NCI-H2081 (cell line): ENCODE measurements around the gene PCSK1N.

Experiments
- DNase-seq, 2 experiments: peaks; one replicate each; lab custom pipeline; 2025; lab: John Stamatoyannopoulos, UW

The PCSK1N gene

DNA sequence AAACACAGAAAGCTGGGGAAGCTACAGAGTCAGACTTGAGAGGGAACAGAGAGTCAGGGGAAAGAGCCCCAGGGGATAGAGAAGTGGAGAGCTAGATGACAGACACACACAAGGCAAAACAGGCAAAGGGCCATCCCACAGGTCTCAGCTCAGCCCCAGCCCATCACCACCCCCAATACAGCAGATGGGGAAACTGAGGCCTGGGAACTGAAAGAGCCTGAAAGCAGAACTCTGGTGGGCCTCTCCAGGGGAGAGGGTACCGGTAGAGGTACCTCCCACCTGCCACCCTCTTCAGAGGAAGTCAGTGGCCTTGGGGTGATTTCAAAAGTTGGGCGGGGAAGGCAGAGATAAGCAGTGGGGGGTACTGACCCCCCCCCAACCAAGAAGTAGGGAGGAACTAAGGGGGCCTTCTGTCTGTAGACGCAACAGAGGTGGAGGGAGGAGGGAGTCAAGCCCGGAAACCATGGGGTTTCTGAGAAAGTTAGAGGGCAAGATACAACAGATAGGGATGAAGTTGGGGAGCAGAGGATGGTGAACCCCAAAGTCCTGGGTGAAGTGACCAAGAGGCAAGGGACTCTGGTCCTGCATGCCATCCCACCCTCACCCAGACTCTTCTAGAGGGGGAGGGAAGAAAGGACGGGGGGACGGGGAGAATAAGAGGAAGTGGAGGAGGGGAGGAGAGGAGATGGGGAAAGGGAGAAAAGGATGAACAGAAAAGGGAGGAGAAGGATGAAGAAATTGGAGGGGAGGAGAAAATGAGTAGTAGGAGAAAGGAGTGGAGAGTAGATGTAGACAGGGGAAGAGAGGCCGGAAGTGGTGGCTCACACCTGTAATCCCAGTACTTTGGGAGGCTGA lies 45.8 kb downstream of the PCSK1N start:
- no peak for DNase-seq

DNA sequence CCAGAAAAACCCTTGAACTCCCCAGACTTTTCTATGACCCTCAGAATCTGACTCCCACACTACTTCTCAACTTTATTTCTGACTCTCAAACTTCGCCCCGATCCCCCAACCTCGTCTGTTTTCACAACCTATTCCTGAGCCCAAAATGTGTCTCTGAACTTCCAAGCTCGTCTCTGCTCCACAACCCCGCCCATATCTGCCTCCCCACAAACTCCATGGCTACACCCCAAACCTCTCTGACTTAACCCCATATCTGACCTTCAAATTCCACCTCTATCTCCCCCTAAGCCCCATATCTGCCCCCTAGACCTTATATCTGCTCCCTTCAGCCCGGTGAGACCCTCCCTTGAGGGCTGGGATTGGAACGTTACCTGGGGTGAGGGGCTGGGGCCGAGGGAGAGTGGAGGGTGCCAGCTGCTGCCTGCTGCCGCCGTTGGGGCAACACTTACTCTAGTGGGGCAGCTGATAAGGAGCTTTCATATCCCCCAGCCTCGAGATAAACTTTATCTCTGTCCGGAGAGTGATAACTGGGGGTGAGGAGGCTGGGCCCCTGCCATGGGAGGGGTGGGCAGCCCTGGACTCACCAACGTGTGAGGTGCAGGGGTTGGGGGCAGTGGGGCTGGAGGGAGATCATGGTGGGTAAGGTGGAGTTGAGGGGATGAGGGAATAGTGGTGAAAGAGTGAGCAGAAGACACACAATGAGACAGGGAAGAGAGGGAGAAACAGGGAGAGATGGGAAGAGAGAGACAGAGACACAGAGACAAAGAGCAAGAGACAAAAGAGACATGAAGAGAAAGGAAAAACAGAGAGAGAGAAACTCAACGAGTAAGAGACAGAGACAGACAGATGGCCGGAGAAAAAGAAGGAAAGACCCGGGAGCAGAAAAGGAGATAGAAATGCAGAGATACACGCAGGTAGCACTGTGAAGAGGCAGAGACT lies 47.6 kb downstream of the PCSK1N start:
- DNase-seq = no peak

DNA sequence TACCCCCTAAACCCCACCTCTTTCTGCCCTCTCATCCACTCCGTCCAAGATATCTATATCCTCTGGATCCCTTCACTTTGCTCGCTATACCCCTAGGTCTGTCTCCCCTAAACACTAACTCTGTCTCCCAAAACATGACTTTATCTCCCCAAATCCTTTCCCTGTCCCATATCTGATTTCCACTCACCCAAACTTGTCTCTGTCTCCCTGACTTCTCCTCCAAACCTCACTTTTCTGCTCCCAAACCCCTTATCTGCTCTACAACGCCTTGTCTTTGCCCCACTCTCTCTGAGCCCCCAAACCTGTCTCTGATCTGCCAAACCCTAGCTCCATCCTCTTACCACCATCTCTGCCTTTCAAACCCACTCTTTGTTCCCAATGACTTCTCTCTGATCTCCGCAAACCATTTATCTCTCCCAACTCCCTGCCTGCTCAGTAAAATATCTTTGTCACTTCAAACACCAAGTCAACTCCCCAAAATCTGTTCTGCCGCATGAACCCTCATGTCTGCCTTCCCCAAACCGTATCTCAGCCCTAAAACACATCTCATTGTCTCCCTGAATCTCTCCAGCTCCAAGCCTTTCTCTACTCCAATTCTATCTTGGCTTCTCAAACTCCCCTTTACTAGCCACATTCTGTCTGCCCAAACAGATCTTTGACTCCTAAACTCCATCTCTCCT lies 48.4 kb downstream of the PCSK1N start:
- no peak for DNase-seq

DNA sequence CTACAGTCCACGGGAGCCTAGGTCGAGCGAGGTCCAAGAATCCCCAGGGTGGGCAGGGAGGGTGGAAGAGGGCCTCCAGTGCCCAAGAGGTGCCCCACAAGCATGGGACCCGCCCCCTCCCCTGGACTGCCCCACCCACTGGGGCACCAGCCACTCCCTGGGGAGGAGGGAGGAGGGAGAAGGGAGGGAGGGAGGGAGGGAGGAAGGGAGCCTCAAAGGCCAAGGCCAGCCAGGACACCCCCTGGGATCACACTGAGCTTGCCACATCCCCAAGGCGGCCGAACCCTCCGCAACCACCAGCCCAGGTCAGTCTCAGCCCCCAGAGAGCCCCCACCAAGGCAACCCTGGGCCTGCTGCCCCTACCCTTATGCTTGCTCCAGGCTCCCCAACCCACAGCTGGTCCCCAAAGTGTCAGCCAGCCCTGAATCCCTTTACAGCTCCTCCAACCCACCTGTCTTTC lies 49.0 kb downstream of the PCSK1N start, which contains the start of gene GATA1:
GATA1 (plus strand) TSS at position 250 of the 460 bp plus-strand sequence. CDS start 4,520 bp downstream, outside the sequence.
- DNase-seq = no peak

DNA sequence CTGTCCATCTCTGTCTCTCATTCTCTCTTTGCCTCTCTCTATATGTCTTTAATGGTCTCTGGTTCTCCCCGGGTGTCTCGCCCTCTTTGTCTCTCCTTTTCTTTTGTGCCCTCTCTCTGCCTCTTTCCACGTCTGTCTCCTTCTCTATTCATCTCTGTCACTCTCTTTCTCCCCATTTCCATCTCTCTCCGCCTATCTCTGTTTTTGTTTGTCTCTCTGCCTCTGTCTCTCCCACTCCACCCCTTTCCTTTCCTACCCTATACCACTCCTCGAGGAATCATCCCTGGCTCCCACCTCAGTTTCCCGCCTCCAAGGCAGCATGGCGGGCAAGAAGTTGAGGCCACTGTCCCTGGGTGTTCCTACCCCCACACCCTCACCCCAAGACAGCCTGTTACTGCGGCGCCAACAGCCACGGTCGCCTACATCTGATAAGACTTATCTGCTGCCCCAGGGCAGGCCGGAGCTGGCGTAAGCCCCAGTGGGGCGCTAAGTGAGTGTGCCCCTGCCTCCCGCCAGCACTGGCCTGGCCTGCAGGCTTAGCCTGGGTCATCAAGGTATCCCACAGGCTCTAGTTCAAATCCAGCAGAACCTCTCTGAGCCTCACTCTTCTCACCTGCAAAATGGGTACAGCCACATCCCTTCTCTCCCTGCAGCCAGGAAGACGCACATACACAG lies 49.7 kb downstream of the PCSK1N start:
- no peak for DNase-seq

DNA sequence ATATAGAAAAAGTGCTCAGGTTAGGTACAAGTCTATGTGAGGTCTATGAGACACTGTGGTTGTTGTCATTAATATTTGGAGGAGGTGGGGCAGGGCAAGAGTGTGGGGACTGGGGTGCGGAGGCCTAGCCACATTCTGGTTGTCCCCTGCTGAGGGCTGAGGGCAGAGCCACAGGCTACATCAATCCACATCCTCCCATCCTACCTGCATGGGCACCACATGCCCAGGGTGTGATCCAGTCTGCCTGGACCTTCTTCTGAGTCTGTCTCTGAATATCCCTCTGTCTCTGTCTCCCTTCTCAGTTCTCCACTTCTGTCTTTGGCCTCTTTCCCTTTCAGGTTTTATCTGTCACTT lies 50.2 kb downstream of the PCSK1N start:
- DNase-seq = no peak

DNA sequence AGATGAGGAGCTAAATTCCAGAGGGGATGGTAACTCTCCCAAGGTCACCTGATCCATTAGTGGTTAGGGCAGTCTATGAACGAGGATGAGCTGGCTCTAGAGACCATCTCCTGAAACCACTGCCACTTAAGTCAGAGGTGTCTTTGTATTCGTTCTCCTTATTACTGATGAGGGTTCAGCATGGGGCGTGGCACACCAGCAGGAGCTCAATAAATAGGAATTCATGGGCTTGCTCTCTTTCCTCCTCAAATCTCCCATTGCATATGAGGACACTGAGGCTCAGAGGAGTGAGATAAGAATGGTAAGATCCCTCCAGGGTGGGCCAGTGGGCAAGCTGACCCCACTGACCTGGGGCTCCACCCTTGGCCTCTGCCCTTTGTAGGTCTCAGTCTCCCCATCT lies 50.7 kb downstream of the PCSK1N start:
- no peak for DNase-seq

DNA sequence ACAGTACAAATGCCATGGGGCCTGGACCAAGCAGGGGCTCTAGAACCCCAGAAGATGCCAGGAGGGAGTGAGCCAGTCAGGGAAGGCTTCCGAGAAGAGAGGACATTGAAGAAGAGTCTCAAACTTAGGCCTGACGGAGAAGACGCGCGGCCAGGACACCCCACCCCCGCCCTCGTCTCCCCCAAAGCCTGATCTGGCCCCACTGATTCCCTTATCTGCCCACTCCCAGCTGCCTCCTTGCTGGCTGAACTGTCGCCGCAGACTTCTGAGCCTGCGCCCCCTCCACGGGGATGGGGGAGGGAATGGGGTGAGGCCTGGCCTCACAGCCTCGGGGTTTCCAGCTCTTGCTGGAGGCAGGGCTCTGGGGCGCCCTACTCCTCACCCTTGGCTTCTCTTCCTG lies 52.6 kb downstream of the PCSK1N start:
- no peak for DNase-seq

DNA sequence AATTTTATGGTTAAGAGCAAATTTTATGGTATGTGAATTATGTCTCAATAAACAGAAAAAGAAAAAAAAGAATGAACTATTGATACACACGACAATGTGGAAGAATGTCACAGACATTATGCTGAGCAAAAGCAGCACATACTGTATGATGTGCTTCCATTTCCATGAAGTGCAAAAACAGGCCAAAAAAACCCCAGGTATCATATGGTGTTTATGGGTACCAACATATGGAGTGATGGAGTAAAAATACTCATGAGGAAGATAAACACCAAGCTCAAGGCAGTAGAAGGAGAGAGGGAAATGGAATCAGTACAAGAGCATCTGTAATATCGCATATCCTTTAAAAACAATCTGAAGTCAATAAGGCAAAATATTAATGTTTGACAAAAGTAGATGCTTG lies 53.2 kb downstream of the PCSK1N start:
- DNase-seq = no peak

DNA sequence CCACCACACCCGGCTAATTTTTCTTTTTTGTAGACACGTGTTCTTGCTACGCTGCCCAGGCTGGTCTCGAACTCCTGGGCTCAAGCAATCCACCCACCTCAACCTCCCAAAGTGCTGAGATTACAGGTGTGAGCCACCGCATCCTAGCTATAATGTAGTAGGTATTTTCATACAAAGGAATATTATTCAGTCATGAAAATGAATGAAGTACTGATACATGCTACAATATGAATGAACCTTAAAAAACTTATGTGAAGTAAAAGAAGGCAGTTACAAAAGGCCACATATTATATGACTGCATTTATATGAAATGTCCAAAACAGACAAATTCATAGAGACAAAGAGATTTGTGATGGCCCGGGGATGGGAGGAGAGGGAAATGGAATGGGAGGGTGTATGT lies 53.7 kb downstream of the PCSK1N start:
- no peak for DNase-seq
